Measurements from ENCODE around the gene PIGBOS1. TPM values are rescaled to one million over a fixed set of nuclear protein-coding genes. Genes with fewer than 3 reads are reported as not detected.

The PIGBOS1 gene
- total RNA-seq, 1 donor from 2014 or later, result 11.8 TPM

- ATAC-seq (no peak), DNase-seq (ENCODE audit: low spot score) (no peak)
- intact Hi-C loops (cut with DNase I), result no loop called here
These were observed 41.2 kb downstream of the PIGBOS1 start for GRCh38 chr15:55277715-55278114.

GRCh38 chr15:55277116-55277564 is 41.8 kb downstream of the PIGBOS1 start:
- ATAC-seq (no peak), DNase-seq (ENCODE audit: low spot score) (no peak)
- intact Hi-C loops (cut with DNase I), result no loop called here

- DNase-seq (ENCODE audit: low spot score), result no peak
- intact Hi-C loops (cut with DNase I), result no loop called here
These were observed 42.6 kb downstream of the PIGBOS1 start for GRCh38 chr15:55276324-55276723.

GRCh38 chr15:55270291-55270690 is 48.6 kb downstream of the PIGBOS1 start:
- DNase-seq (ENCODE audit: low spot score), result no peak
- no peak for ATAC-seq
- intact Hi-C loops (cut with DNase I), result no loop called here

More at GRCh38 chr15:55276324-55276723, 42.6 kb downstream of the PIGBOS1 start:
- no peak for ATAC-seq

GRCh38 chr15:55268176-55268695 is 50.7 kb downstream of the PIGBOS1 start:
- no peak for ATAC-seq
- intact Hi-C loops (cut with DNase I), result no loop called here
- no peak for DNase-seq (ENCODE audit: low spot score)

GRCh38 chr15:55267401-55268175 is 51.3 kb downstream of the PIGBOS1 start:
- intact Hi-C loops (cut with DNase I), result no loop called here
- DNase-seq (ENCODE audit: low spot score), result no peak
- peak; percentile 79 for ATAC-seq

Other genes starting within 250 kb of the PIGBOS1 start
- 64.0 TPM for gene RSL24D1, start 122.2 kb downstream of the PIGBOS1 start, total RNA-seq
- gene RAB27A, start 29.3 kb downstream of the PIGBOS1 start, total RNA-seq, result 27.6 TPM
- gene PIGB, start 99 bp upstream of the PIGBOS1 start, total RNA-seq, result 8.5 TPM
- gene CCPG1, start 89.2 kb upstream of the PIGBOS1 start, total RNA-seq, result 90.6 TPM
- gene PIERCE2, start 89.4 kb upstream of the PIGBOS1 start, total RNA-seq, result 0.85 TPM
- 3.9 TPM for gene DNAAF4, start 189.1 kb upstream of the PIGBOS1 start, total RNA-seq